KBM-7 (cell line): ENCODE data around the gene CHRNG.

ENCODE experiments used
- DNase-seq: peaks from one replicate; pipeline ENCODE4 v3.0.0-alpha.2; 2015
- in situ Hi-C: fragments of 300-500 bp; cut with MboI; formaldehyde crosslinking; loops from 2 replicates; pipeline ENCODE4 v1.14.3; 2020; ENCODE audit warnings: low sequenced_read_pairs, low pct_unique_long_range_greater_than_20kb, mixed read lengths

CHRNG gene

GRCh38 chr2:232541195-232541960 lies 1.9 kb downstream of the CHRNG start:
- in situ Hi-C loops, result no loop called here
- peak; percentile 20 for DNase-seq

GRCh38 chr2:232541961-232542714 lies 2.6 kb downstream of the CHRNG start:
- in situ Hi-C loops, result no loop called here

GRCh38 chr2:232542715-232543467 lies 3.4 kb downstream of the CHRNG start:
- DNase-seq, result no peak
- in situ Hi-C loops, result no loop called here

More at GRCh38 chr2:232541961-232542714, 2.6 kb downstream of the CHRNG start:
- DNase-seq, result no peak

- no peak for DNase-seq
- in situ Hi-C loops, result no loop called here
These were observed 4.0 kb downstream of the CHRNG start for GRCh38 chr2:232543491-232543890.

GRCh38 chr2:232543928-232544631 lies 4.6 kb downstream of the CHRNG start:
- DNase-seq, result no peak
- in situ Hi-C loops, result no loop called here

- in situ Hi-C loops, result no loop called here
- DNase-seq, result no peak
These were observed 5.2 kb downstream of the CHRNG start for GRCh38 chr2:232544674-232545073.

- DNase-seq, result no peak
- in situ Hi-C loops, result no loop called here
These were observed 6.3 kb downstream of the CHRNG start for GRCh38 chr2:232545511-232546375.

- in situ Hi-C loops, result no loop called here
These were observed 8.5 kb downstream of the CHRNG start for GRCh38 chr2:232547991-232548390.

GRCh38 chr2:232549655-232550353 lies 10.3 kb downstream of the CHRNG start:
- in situ Hi-C loops, result no loop called here
- DNase-seq, result no peak

More at GRCh38 chr2:232547991-232548390, 8.5 kb downstream of the CHRNG start:
- DNase-seq, result no peak

GRCh38 chr2:232550354-232551249 lies 11.1 kb downstream of the CHRNG start, which contains the start of the genes EIF4E2 and TIGD1:
TSS of gene EIF4E2 (plus strand) at chr2:232550689. CDS start at chr2:232550725, 36 bp downstream.
TSS of gene TIGD1 (minus strand) at chr2:232550557. CDS start at chr2:232549882, 675 bp downstream.
- in situ Hi-C loops, result no loop called here
- peak; percentile 93 for DNase-seq

GRCh38 chr2:232551250-232551638 lies 11.8 kb downstream of the CHRNG start:
- DNase-seq, result no peak
- in situ Hi-C loops, result no loop called here

GRCh38 chr2:232551776-232552175 lies 12.3 kb downstream of the CHRNG start:
- in situ Hi-C loops, result no loop called here

GRCh38 chr2:232556426-232556825 lies 16.9 kb downstream of the CHRNG start:
- DNase-seq, result no peak
- in situ Hi-C loops, result no loop called here

More at GRCh38 chr2:232551776-232552175, 12.3 kb downstream of the CHRNG start:
- DNase-seq, result no peak

- in situ Hi-C loops, result no loop called here
- no peak for DNase-seq
These were observed 23.1 kb downstream of the CHRNG start for GRCh38 chr2:232562515-232563151.

GRCh38 chr2:232563580-232563979 lies 24.1 kb downstream of the CHRNG start:
- no peak for DNase-seq
- in situ Hi-C loops, result no loop called here

GRCh38 chr2:232567721-232568120 lies 28.2 kb downstream of the CHRNG start:
- DNase-seq, result no peak
- in situ Hi-C loops, result no loop called here
